Thymus (tissue), 11 donors: ENCODE data around the gene GALNT13. TPM values are rescaled to one million over a fixed set of nuclear protein-coding genes. Genes with fewer than 3 reads are reported as not detected.

Experiments used
- DNase-seq, 9 donors: peaks; one replicate each; pipeline ENCODE4 v3.0.0-alpha.2; 2013; ENCODE audit warnings: low spot score in 9 of 9, low read depth in 6 of 9, missing footprints in 1 of 9
- H3K27ac ChIP-seq, 2 donors: one replicate each; pipeline ENCODE4 v1.5.1; 2013; ENCODE audit warnings: control low read depth in 1 of 2, low read depth in 1 of 2, low read length in 1 of 2, mild to moderate bottlenecking in 1 of 2, moderate library complexity in 1 of 2
- H3K27me3 ChIP-seq, 2 donors: one replicate each; pipeline ENCODE4 v1.5.1; 2013; ENCODE audit warnings: low read length in 1 of 2; ENCODE audit not compliant: control insufficient read depth in 2 of 2, insufficient read depth in 1 of 2
- H3K36me3 ChIP-seq, 2 donors: one replicate each; pipeline ENCODE4 v1.5.1; 2013; ENCODE audit warnings: low read length in 1 of 2, mild to moderate bottlenecking in 1 of 2, moderate library complexity in 1 of 2; ENCODE audit not compliant: control insufficient read depth in 2 of 2, insufficient read depth in 2 of 2
- H3K4me1 ChIP-seq, 2 donors: one replicate each; pipeline ENCODE4 v1.5.1; 2013; ENCODE audit warnings: low read length in 2 of 2; ENCODE audit not compliant: control insufficient read depth in 2 of 2, insufficient read depth in 2 of 2
- H3K4me3 ChIP-seq, 2 donors: one replicate each; pipeline ENCODE4 v1.5.1; 2013; ENCODE audit warnings: low read length in 2 of 2, control low read depth in 1 of 2, mild to moderate bottlenecking in 1 of 2
- H3K9me3 ChIP-seq, 2 donors: one replicate each; pipeline ENCODE4 v1.5.1; 2013; ENCODE audit warnings: low read length in 1 of 2, mild to moderate bottlenecking in 1 of 2; ENCODE audit not compliant: control insufficient read depth in 2 of 2, insufficient read depth in 1 of 2
- WGBS: extraction: QIAGEN DNeasy Blood & Tissue Kit; methylation state at CpG from one replicate; pipeline ENCODE4 v1.1.7; 2013; 5-methylcytosine and 5-hydroxymethylcytosine counted together
- polyA plus RNA-seq: library from polyadenylated mRNA; stranded (reverse); fragments of 200-250 nt; gene quantifications from one replicate; pipeline ENCODE4 v1.2.3, GENCODE V29; 2013
- total RNA-seq: library from RNA; stranded (reverse); fragments of 120-200 nt; gene quantifications from one replicate; pipeline ENCODE4 v1.2.4, GENCODE V29; 2013
- donor health status: healthy.

Gene GALNT13
- total and polyA plus RNA-seq, 2 donors: 0.05 to 0.28 TPM

DNA sequence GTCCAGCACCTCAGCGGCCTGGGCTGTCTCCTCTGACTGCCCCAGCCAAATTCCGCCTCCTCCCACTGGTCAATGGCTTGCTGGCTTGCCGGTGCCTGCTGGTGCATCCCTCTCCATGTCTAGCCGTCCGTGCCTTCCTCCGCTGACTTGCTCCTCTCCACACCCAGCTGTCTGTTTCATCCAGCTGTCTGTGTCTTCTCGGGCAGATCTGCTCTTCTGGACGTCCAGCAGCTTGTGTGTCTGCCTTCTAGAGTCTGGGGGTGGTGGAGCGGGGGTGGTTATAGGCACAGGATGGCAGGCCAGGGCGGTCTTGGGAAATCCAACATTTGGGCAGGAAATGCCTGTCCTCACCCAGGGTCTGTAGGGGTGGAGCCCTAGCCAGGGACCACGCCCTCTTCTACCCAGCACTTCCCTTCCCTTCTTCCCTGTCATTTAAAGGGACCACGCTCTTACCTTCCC is 369.2 kb downstream of the GALNT13 start:
- no peak for DNase-seq

DNA sequence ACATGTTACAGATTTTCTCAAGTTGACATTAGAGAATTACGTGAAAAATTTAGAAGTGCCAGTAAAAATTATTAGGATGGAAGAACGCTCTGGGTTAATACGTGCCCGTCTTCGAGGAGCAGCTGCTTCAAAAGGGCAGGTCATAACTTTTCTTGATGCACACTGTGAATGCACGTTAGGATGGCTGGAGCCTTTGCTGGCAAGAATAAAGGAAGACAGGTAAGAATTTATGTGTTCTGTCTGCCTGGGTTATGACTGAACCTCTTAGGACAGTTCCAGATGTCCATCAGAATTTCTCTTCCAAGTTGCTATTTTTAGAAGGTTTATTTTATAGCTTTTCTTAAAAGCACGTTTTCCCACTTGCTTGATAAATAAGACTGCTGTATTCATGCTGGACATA is 371.0 kb downstream of the GALNT13 start:
- H3K4me3 ChIP-seq: no peak overlapping the region
- no peaks in the 10 kb centered on the region for H3K4me1 ChIP-seq
- H3K27me3 ChIP-seq: no peaks in the 10 kb centered on the region
- H3K9me3 ChIP-seq: no peaks in the 10 kb centered on the region
- no peak for DNase-seq
- H3K36me3 ChIP-seq: no peaks in the 10 kb centered on the region
- no peak overlapping the region for H3K27ac ChIP-seq
- WGBS: 92% methylated on average over 7 of the region's 7 CpGs

More for the DNA sequence above, 369.2 kb downstream of the GALNT13 start:
- no peak overlapping the region for H3K27ac ChIP-seq
- H3K4me1 ChIP-seq: no peaks in the 10 kb centered on the region
- H3K9me3 ChIP-seq: no peaks in the 10 kb centered on the region
- H3K4me3 ChIP-seq: no peak overlapping the region
- 90% methylated on average over 12 of the region's 12 CpGs for WGBS
- H3K36me3 ChIP-seq: no peaks in the 10 kb centered on the region
- no peaks in the 10 kb centered on the region for H3K27me3 ChIP-seq

DNA sequence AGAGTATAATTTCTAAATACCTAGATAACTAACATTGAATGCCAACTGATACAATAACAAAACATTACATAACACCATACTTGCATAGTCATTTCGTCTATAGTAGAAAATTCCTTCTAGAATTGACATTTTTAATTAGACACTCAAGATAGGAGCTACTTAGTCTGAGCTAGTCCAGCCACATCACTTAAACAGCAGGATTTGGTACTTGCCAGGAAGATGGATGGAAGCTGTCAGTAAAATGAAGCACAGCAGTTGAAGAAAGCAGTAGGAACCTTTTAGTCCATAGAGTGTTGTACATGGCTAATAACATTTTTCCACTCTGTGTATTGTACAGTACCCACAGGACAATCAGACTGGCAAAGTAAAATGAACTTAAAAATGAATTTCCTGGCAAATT is 372.0 kb downstream of the GALNT13 start:
- no peaks in the 10 kb centered on the region for H3K4me1 ChIP-seq
- no peak for DNase-seq
- H3K4me3 ChIP-seq: no peak overlapping the region
- 78% methylated on average over 1 of the region's 1 CpG for WGBS
- no peaks in the 10 kb centered on the region for H3K27me3 ChIP-seq
- no peaks in the 10 kb centered on the region for H3K9me3 ChIP-seq
- no peaks in the 10 kb centered on the region for H3K36me3 ChIP-seq
- H3K27ac ChIP-seq: no peak overlapping the region

DNA sequence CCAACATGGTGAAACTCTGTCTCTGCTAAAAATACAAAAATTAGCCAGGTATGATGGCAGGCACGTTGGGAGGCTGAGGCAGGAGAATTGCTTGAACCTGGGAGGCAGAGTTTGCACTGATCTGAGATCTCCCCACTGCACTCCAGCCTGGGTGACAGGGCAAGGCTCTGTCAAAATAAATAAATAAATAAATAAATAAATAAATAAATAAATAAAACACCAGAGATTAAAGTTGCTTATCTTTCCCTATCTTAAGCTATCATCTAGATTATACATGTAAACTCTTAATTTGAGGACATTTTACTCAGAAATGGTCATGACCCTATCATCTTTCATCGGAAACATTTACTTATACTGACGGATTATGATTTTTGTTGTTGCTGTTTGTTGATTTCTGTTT is 373.2 kb downstream of the GALNT13 start:
- H3K27me3 ChIP-seq: no peaks in the 10 kb centered on the region
- no peaks in the 10 kb centered on the region for H3K36me3 ChIP-seq
- no peaks in the 10 kb centered on the region for H3K9me3 ChIP-seq
- no peaks in the 10 kb centered on the region for H3K4me1 ChIP-seq
- no peak overlapping the region for H3K27ac ChIP-seq
- 92% methylated on average over 3 of the region's 3 CpGs for WGBS
- H3K4me3 ChIP-seq: no peak overlapping the region
- DNase-seq: no peak

DNA sequence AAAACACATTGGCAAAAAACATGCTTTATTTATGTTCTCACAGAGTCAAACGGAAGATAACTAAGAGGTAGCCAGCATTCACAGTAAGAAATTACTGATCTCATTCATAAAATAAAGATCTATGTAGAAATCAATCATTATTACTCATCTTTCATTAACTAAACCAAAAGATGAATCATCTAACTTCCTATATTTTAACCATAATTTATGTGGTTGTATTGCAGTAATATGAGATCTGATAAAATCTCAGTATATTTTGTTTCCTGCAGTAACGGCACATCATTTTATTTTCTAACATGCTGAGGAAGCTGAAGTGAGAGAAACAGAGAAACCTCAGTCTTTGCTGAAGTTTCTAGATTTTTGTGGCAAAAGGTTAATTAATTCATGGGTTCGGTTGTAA is 375.8 kb downstream of the GALNT13 start:
- no peaks in the 10 kb centered on the region for H3K36me3 ChIP-seq
- H3K27me3 ChIP-seq: no peaks in the 10 kb centered on the region
- H3K9me3 ChIP-seq: no peaks in the 10 kb centered on the region
- no peaks in the 10 kb centered on the region for H3K4me1 ChIP-seq
- no peak overlapping the region for H3K27ac ChIP-seq
- no peak overlapping the region for H3K4me3 ChIP-seq
- WGBS: 22% methylated on average over 3 of the region's 3 CpGs
- no peak for DNase-seq

- Histone ChIP-seq H3K27me3 (no peaks in the 10 kb centered on the region), H3K4me1 (no peaks in the 10 kb centered on the region), H3K27ac (no peak overlapping the region), H3K36me3 (no peaks in the 10 kb centered on the region), H3K4me3 (no peak overlapping the region), H3K9me3 (no peaks in the 10 kb centered on the region)
- DNase-seq: no peak
- WGBS: 95% methylated on average over 1 of the region's 1 CpG
Measured at GRCh38 chr2:154256136-154256535, 384.4 kb downstream of the GALNT13 start.

DNA sequence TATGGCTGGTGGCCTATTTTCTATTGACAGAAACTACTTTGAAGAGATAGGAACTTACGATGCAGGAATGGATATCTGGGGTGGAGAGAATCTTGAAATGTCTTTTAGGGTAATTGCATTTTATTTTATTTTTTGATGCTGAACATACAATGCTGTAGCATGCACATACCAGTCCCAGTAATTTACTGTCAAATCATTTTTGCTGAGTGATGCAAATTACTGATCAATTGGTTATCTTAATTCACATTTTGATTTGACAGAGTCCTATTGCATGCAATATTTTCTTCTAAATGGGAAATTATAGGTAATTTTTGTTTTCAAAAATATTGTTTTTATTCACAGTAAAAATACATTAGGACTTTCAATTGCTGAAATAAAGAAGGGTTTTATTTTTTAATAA is 387.3 kb downstream of the GALNT13 start:
- H3K4me3 ChIP-seq: no peak overlapping the region
- H3K9me3 ChIP-seq: no peaks in the 10 kb centered on the region
- H3K27ac ChIP-seq: no peak overlapping the region
- no peaks in the 10 kb centered on the region for H3K27me3 ChIP-seq
- no peaks in the 10 kb centered on the region for H3K4me1 ChIP-seq
- 95% methylated on average over 1 of the region's 1 CpG for WGBS
- H3K36me3 ChIP-seq: no peaks in the 10 kb centered on the region
- no peak for DNase-seq

GRCh38 chr2:154261473-154262027 is 389.8 kb downstream of the GALNT13 start:
- H3K36me3 ChIP-seq: no peaks in the 10 kb centered on the region
- 95% methylated on average over 2 of the region's 2 CpGs for WGBS
- H3K27me3 ChIP-seq: no peaks in the 10 kb centered on the region
- no peak overlapping the region for H3K4me3 ChIP-seq
- DNase-seq: no peak
- no peak overlapping the region for H3K27ac ChIP-seq
- H3K4me1 ChIP-seq: no peaks in the 10 kb centered on the region
- H3K9me3 ChIP-seq: no peaks in the 10 kb centered on the region

- no peaks in the 10 kb centered on the region for H3K27me3 ChIP-seq
- H3K9me3 ChIP-seq: no peaks in the 10 kb centered on the region
- H3K36me3 ChIP-seq: no peaks in the 10 kb centered on the region
- H3K4me1 ChIP-seq: no peaks in the 10 kb centered on the region
- no peak overlapping the region for H3K27ac ChIP-seq
- H3K4me3 ChIP-seq: no peak overlapping the region
- DNase-seq: no peak
Measured at GRCh38 chr2:154263206-154263605, 391.5 kb downstream of the GALNT13 start.

DNA sequence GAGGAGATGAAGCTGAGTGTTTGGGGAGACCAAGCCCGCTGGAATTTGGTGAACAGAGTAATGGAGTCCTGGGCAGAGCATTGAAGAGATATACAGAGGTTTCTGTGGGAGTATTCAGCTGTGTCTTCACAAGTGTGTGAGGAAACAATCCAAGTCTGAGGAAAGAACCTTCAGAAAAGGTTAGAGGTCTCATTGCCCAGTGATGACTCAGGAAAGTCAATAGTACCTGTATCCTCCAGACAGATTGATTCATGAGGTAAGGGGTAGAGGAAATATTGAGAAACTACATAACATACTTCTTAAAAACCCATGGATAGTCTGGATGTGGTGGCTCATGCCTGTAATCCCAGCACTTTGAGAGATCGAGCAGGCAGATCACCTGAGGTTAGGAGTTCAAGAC is 392.3 kb downstream of the GALNT13 start:
- no peak for DNase-seq
- no peaks in the 10 kb centered on the region for H3K36me3 ChIP-seq
- no peaks in the 10 kb centered on the region for H3K4me1 ChIP-seq
- H3K27me3 ChIP-seq: no peaks in the 10 kb centered on the region
- no peaks in the 10 kb centered on the region for H3K9me3 ChIP-seq
- WGBS: 50% methylated on average over 2 of the region's 2 CpGs
- no peak overlapping the region for H3K4me3 ChIP-seq
- H3K27ac ChIP-seq: no peak overlapping the region
